ENCODE measurements around the gene ARMC5.

GRCh38 chr16:31480851-31481536 lies 21.7 kb downstream of the ARMC5 start:
- TF ChIP-seq EP300 (IDR thresholded peaks at IDR 0.05) (no peak), POLR2A (IDR thresholded peaks at IDR 0.05; ENCODE audit: low read depth) (no peak), CTCF (IDR thresholded peaks at IDR 0.05) (no peak)

Data from esophagus muscularis mucosa (tissue), 4 donors.